Esophagus muscularis mucosa (tissue), 4 donors: ENCODE data around the gene ABCG2. TPM values are rescaled to one million over a fixed set of nuclear protein-coding genes. Genes with fewer than 3 reads are reported as not detected.

ENCODE experiments used
- DNase-seq: peaks from one replicate; pipeline ENCODE4 v3.0.0-alpha.2; 2017; ENCODE audit errors: extremely low spot score
- H3K27ac ChIP-seq, 4 donors: fragments of 200-600 bp; sonication (generic); replicated peaks in 1 of 4; 1 replicate in 3 of 4; 2 replicates in 1 of 4; pipeline ENCODE4 v1.5.1; 2016 to 2019; ENCODE audit warnings: mild to moderate bottlenecking in 1 of 4
- H3K27me3 ChIP-seq, 4 donors: fragments of 200-600 bp; sonication (generic); one replicate each; pipeline versions ENCODE4 v1.5.1 to v1.6.0; 2016 to 2019
- H3K36me3 ChIP-seq, 4 donors: fragments of 200-600 bp; sonication (generic); one replicate each; pipeline ENCODE4 v1.5.1; 2016 to 2019
- H3K4me1 ChIP-seq, 4 donors: fragments of 200-600 bp; sonication (generic); one replicate each; pipeline ENCODE4 v1.5.1; 2016 to 2019
- H3K4me3 ChIP-seq, 4 donors: fragments of 200-600 bp; sonication (generic); 1 replicate in 2 of 4; 2 replicates in 2 of 4; pipeline ENCODE4 v1.5.1; 2016 to 2019; ENCODE audit warnings: mild to moderate bottlenecking in 4 of 4, moderate library complexity in 1 of 4
- H3K9me3 ChIP-seq, 4 donors: fragments of 200-600 bp; sonication (generic); 1 replicate in 3 of 4; 2 replicates in 1 of 4; pipeline ENCODE4 v1.5.1; 2016 to 2019
- CTCF ChIP-seq, 3 experiments: fragments of 200-600 bp in 2 of 3; fragments of 450-650 bp in 1 of 3; sonication (generic) in 2 of 3; IDR thresholded peaks; one replicate each; pipeline ENCODE4 v1.5.1; 2017 to 2019; ENCODE audit warnings: antibody characterized with exemption in 3 of 3, mild to moderate bottlenecking in 2 of 3, moderate library complexity in 1 of 3
- EP300 ChIP-seq: sonication (generic); formaldehyde crosslinking; IDR thresholded peaks from one replicate; pipeline ENCODE4 v1.6.1; 2017; ENCODE audit warnings: antibody characterized with exemption
- POLR2A ChIP-seq: fragments of 450-650 bp; IDR thresholded peaks from one replicate; pipeline ENCODE4 v1.6.1; 2017; ENCODE audit warnings: antibody characterized with exemption, moderate library complexity, mild to moderate bottlenecking, low read depth
- POLR2AphosphoS5 ChIP-seq, 2 donors: sonication (generic); formaldehyde crosslinking; IDR thresholded peaks; one replicate each; pipeline ENCODE4 v1.6.1; 2017; ENCODE audit warnings: antibody characterized with exemption in 2 of 2
- WGBS: methylation state at CpG from one replicate; pipeline ENCODE4 v1.1.5; 2018; 5-methylcytosine and 5-hydroxymethylcytosine counted together
- intact Hi-C: fragments of 100-400 bp; cut with DNase I; formaldehyde crosslinking; loops from one replicate; pipeline ENCODE4 v1.15.1; 2023
- total RNA-seq, 4 donors: library from RNA; depleted of rRNA; stranded (reverse); fragments of >200 nt; gene quantifications; one replicate each; pipeline versions ENCODE4 v1.1.0 to v1.2.1, GENCODE V29; 2016

ABCG2 gene
- total RNA-seq, 4 donors from 2014 or later = 0.83 to 5.2 (median 2.7) TPM

- intact Hi-C loops = no loop called here
- no peaks in the 10 kb centered on the region for H3K27me3 ChIP-seq
- WGBS = 100% methylated on average over 2 of the region's 2 CpGs
- TF ChIP-seq EP300 = no peak
- no peak for TF ChIP-seq POLR2AphosphoS5 (IDR thresholded peaks at IDR 0.05)
- no peak for TF ChIP-seq CTCF (IDR thresholded peaks at IDR 0.05)
- no peak for TF ChIP-seq POLR2A
- no peaks in the 10 kb centered on the region for H3K36me3 ChIP-seq
- no peak for DNase-seq
- no peaks in the 10 kb centered on the region for H3K9me3 ChIP-seq
- H3K4me1 ChIP-seq = no peaks in the 10 kb centered on the region
- no peak overlapping the region for H3K27ac ChIP-seq
- H3K4me3 ChIP-seq = no peak overlapping the region
Measured at GRCh38 chr4:88137112-88137511, 21.3 kb downstream of the ABCG2 start.

- WGBS = 90% methylated on average over 3 of the region's 3 CpGs
- TF ChIP-seq POLR2AphosphoS5 (IDR thresholded peaks at IDR 0.05) = no peak
- TF ChIP-seq POLR2A = no peak
- no peak for TF ChIP-seq EP300
- no peak for TF ChIP-seq CTCF (IDR thresholded peaks at IDR 0.05)
- H3K27ac ChIP-seq = no peak overlapping the region
- DNase-seq = no peak
- intact Hi-C loops = no loop called here
- H3K36me3 ChIP-seq = no peaks in the 10 kb centered on the region
- no peak overlapping the region for H3K4me3 ChIP-seq
- H3K9me3 ChIP-seq = no peaks in the 10 kb centered on the region
- H3K27me3 ChIP-seq = no peaks in the 10 kb centered on the region
- no peaks in the 10 kb centered on the region for H3K4me1 ChIP-seq
Measured at GRCh38 chr4:88136249-88136648, 22.2 kb downstream of the ABCG2 start.

- H3K36me3 ChIP-seq = no peaks in the 10 kb centered on the region
- no peaks in the 10 kb centered on the region for H3K27me3 ChIP-seq
- H3K9me3 ChIP-seq = no peaks in the 10 kb centered on the region
- DNase-seq = no peak
- intact Hi-C loops = no loop called here
- no peak overlapping the region for H3K27ac ChIP-seq
- no peaks in the 10 kb centered on the region for H3K4me1 ChIP-seq
- TF ChIP-seq POLR2AphosphoS5 (IDR thresholded peaks at IDR 0.05) (no peak), EP300 (no peak), POLR2A (no peak), CTCF (IDR thresholded peaks at IDR 0.05) (no peak)
- 82% methylated on average over 3 of the region's 3 CpGs for WGBS
- no peak overlapping the region for H3K4me3 ChIP-seq
Measured at GRCh38 chr4:88135356-88135663, 23.1 kb downstream of the ABCG2 start.

GRCh38 chr4:88134536-88135355, 23.7 kb downstream of the ABCG2 start:
- TF ChIP-seq CTCF (IDR thresholded peaks at IDR 0.05) = no peak
- TF ChIP-seq POLR2AphosphoS5 (IDR thresholded peaks at IDR 0.05) = no peak
- TF ChIP-seq POLR2A = no peak
- TF ChIP-seq EP300 = no peak

GRCh38 chr4:88134111-88134510, 24.3 kb downstream of the ABCG2 start:
- Histone ChIP-seq H3K27ac (no peak overlapping the region), H3K4me1 (no peaks in the 10 kb centered on the region), H3K36me3 (no peaks in the 10 kb centered on the region), H3K9me3 (no peaks in the 10 kb centered on the region), H3K27me3 (no peaks in the 10 kb centered on the region), H3K4me3 (no peak overlapping the region)
- TF ChIP-seq POLR2AphosphoS5 (IDR thresholded peaks at IDR 0.05) (no peak), EP300 (no peak), POLR2A (no peak), CTCF (IDR thresholded peaks at IDR 0.05) (no peak)
- no peak for DNase-seq
- 96% methylated on average over 1 of the region's 1 CpG for WGBS
- intact Hi-C loops = no loop called here

More at GRCh38 chr4:88134536-88135355, 23.7 kb downstream of the ABCG2 start:
- H3K27ac ChIP-seq = no peak overlapping the region
- no peaks in the 10 kb centered on the region for H3K9me3 ChIP-seq
- no peak for DNase-seq
- H3K4me3 ChIP-seq = no peak overlapping the region
- no peaks in the 10 kb centered on the region for H3K36me3 ChIP-seq
- WGBS = 93% methylated on average over 3 of the region's 3 CpGs
- no peaks in the 10 kb centered on the region for H3K4me1 ChIP-seq
- intact Hi-C loops = no loop called here
- H3K27me3 ChIP-seq = no peaks in the 10 kb centered on the region
